Rectal smooth muscle tissue (tissue), 1 donor: ENCODE results near the gene STX11.

Experiments
- H3K27ac ChIP-seq: one replicate; pipeline ENCODE4 v1.7.0; 2013; ENCODE audit warnings: low read depth, low read length, inconsistent platforms
- H3K27me3 ChIP-seq: one replicate; pipeline ENCODE4 v1.7.0; 2013; ENCODE audit warnings: low read length; ENCODE audit not compliant: control insufficient read depth, insufficient read depth
- H3K36me3 ChIP-seq: one replicate; pipeline ENCODE4 v1.7.0; 2013; ENCODE audit warnings: low read length; ENCODE audit not compliant: control insufficient read depth, insufficient read depth
- H3K4me1 ChIP-seq: one replicate; pipeline ENCODE4 v1.7.0; 2013; ENCODE audit warnings: low read length; ENCODE audit not compliant: control insufficient read depth, insufficient read depth
- H3K4me3 ChIP-seq: one replicate; pipeline ENCODE4 v1.7.0; 2013; ENCODE audit warnings: low read length
- H3K9ac ChIP-seq: one replicate; pipeline ENCODE4 v1.7.0; 2013; ENCODE audit warnings: low read length

The STX11 gene

GRCh38 chr6:144149894-144150709, at the start of gene STX11:
Gene STX11 (plus strand): TSS chr6:144150517. CDS start chr6:144186628, 36,111 bp downstream.
- peak within 1 kb of the TSS; percentile 35 for H3K9ac ChIP-seq
- no peaks in the 10 kb centered on the region for H3K36me3 ChIP-seq
- H3K27ac ChIP-seq, result peak within 1 kb of the TSS; percentile 28
- H3K4me1 ChIP-seq, result peaks cover 4% of the 10 kb centered on the region
- H3K4me3 ChIP-seq, result peak within 1 kb of the TSS; percentile 69
- no peaks in the 10 kb centered on the region for H3K27me3 ChIP-seq

GRCh38 chr6:144103026-144103563, 47.2 kb upstream of the STX11 start:
- Histone ChIP-seq H3K4me1 (no peaks in the 10 kb centered on the region), H3K27ac (no peak overlapping the region), H3K27me3 (no peaks in the 10 kb centered on the region), H3K9ac (no peak overlapping the region), H3K36me3 (no peaks in the 10 kb centered on the region), H3K4me3 (no peak overlapping the region)

GRCh38 chr6:144104488-144104887, 45.8 kb upstream of the STX11 start:
- no peak overlapping the region for H3K4me3 ChIP-seq
- H3K27me3 ChIP-seq, result no peaks in the 10 kb centered on the region
- no peak overlapping the region for H3K27ac ChIP-seq
- H3K9ac ChIP-seq, result no peak overlapping the region
- no peaks in the 10 kb centered on the region for H3K36me3 ChIP-seq
- H3K4me1 ChIP-seq, result no peaks in the 10 kb centered on the region

DNA sequence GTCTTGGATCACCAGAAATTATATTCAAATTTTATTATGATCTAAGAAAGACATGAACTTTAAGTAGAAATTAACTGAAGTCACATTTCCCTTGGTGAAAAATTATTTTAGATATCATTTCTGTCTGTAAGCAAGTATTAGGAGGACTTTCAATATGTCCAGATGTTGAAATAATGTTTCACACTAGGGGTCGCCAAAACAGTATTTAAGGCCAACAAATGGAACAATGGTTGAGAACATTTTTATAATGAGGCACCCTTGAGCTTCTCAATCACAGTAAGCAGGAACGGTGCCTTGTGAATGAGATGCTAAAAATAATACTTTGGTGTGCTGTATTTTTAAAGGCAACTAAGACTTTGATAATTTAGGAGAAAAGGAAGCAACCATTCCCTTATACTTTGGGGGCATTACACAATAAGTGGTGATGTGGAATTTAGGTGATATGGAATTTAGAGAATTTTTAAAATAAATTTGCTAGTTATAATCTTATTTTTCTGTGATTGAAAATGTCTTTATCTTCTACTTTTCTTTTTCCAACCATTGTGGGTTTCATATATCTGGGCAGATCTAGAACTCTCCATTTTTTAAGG, 45.3 kb upstream of the STX11 start:
- Histone ChIP-seq H3K27ac (no peak overlapping the region), H3K27me3 (no peaks in the 10 kb centered on the region), H3K4me3 (no peak overlapping the region), H3K9ac (no peak overlapping the region), H3K4me1 (no peaks in the 10 kb centered on the region), H3K36me3 (no peaks in the 10 kb centered on the region)

GRCh38 chr6:144106206-144106605, 44.1 kb upstream of the STX11 start:
- H3K9ac ChIP-seq, result no peak overlapping the region
- H3K27me3 ChIP-seq, result no peaks in the 10 kb centered on the region
- H3K4me1 ChIP-seq, result no peaks in the 10 kb centered on the region
- H3K4me3 ChIP-seq, result no peak overlapping the region
- no peaks in the 10 kb centered on the region for H3K36me3 ChIP-seq
- no peak overlapping the region for H3K27ac ChIP-seq

- no peak overlapping the region for H3K27ac ChIP-seq
- H3K9ac ChIP-seq, result no peak overlapping the region
- H3K4me1 ChIP-seq, result no peaks in the 10 kb centered on the region
- H3K27me3 ChIP-seq, result no peaks in the 10 kb centered on the region
- no peak overlapping the region for H3K4me3 ChIP-seq
- H3K36me3 ChIP-seq, result no peaks in the 10 kb centered on the region
Observed at GRCh38 chr6:144110210-144110609, 40.1 kb upstream of the STX11 start.

- Histone ChIP-seq H3K27ac (no peak overlapping the region), H3K9ac (no peak overlapping the region), H3K4me1 (no peaks in the 10 kb centered on the region), H3K36me3 (no peaks in the 10 kb centered on the region), H3K27me3 (no peaks in the 10 kb centered on the region), H3K4me3 (no peak overlapping the region)
Observed at GRCh38 chr6:144113366-144113765, 37.0 kb upstream of the STX11 start.

DNA sequence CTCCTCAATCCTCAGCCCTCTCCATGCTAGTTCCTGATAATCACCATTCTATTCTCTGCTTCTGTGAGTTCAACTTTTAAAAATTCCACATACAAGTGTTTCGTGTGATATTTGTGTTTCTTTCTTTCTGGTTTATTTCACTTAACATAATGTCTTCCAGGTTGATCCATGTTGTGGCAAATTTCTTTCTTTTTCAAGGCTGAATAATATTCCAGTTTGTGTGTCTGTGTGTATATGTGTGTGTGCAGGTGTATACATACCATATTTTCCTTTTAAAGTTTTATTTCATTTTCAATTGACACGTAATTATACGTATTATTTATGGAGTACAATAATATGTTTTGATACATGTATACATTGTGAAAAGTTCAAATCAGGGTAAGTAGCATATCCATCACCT, 35.1 kb upstream of the STX11 start:
- Histone ChIP-seq H3K9ac (no peak overlapping the region), H3K4me3 (no peak overlapping the region), H3K36me3 (no peaks in the 10 kb centered on the region), H3K27ac (no peak overlapping the region), H3K4me1 (no peaks in the 10 kb centered on the region), H3K27me3 (no peaks in the 10 kb centered on the region)

GRCh38 chr6:144119376-144119775, 30.9 kb upstream of the STX11 start:
- Histone ChIP-seq H3K4me3 (no peak overlapping the region), H3K27ac (no peak overlapping the region), H3K27me3 (no peaks in the 10 kb centered on the region), H3K9ac (no peak overlapping the region), H3K4me1 (no peaks in the 10 kb centered on the region), H3K36me3 (no peaks in the 10 kb centered on the region)

DNA sequence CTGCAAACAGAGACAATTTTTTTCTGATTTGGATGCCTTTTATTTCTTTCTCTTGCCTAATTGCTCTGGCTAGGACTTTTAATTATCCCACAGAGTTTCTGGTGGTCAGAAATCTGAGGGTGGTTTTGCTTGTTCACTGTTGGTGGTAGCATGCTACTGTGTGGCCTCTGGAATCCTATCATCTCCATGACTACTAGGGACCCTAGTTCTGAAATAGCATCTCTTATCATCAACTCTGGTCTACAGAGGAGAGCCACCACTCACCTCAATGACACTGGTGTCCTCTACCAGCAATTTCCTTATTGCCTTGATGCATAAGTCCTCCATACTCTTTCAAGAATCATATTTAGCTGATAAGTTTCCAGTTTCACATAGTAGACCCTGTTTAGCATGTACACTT, 27.5 kb upstream of the STX11 start:
- H3K27ac ChIP-seq, result no peak overlapping the region
- no peaks in the 10 kb centered on the region for H3K4me1 ChIP-seq
- no peaks in the 10 kb centered on the region for H3K27me3 ChIP-seq
- no peak overlapping the region for H3K4me3 ChIP-seq
- H3K9ac ChIP-seq, result no peak overlapping the region
- H3K36me3 ChIP-seq, result no peaks in the 10 kb centered on the region

GRCh38 chr6:144123421-144123820, 26.9 kb upstream of the STX11 start:
- H3K4me3 ChIP-seq, result no peak overlapping the region
- H3K4me1 ChIP-seq, result no peaks in the 10 kb centered on the region
- H3K36me3 ChIP-seq, result no peaks in the 10 kb centered on the region
- no peak overlapping the region for H3K27ac ChIP-seq
- H3K27me3 ChIP-seq, result no peaks in the 10 kb centered on the region
- H3K9ac ChIP-seq, result no peak overlapping the region

GRCh38 chr6:144123836-144124235, 26.5 kb upstream of the STX11 start:
- Histone ChIP-seq H3K36me3 (no peaks in the 10 kb centered on the region), H3K4me1 (no peaks in the 10 kb centered on the region), H3K27me3 (no peaks in the 10 kb centered on the region), H3K9ac (no peak overlapping the region), H3K27ac (no peak overlapping the region), H3K4me3 (no peak overlapping the region)

DNA sequence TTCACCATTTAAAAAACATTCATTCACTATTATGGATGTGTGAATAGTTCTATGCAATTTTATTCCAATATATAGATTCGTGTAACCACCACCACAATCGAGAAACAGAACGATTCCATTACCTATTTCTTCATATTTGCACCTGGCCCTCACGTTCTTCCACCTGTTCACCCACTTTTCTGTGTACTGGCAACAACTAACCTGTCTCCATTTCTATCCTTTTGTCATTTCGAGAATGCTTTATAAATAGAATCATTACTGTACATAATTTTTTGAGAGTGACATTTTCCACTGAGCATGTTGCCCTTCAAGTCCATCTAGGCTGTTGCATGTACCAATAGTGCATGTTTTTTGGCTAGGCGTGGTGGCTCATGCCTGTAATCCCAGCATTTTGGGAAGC, 23.2 kb upstream of the STX11 start:
- no peak overlapping the region for H3K9ac ChIP-seq
- no peaks in the 10 kb centered on the region for H3K36me3 ChIP-seq
- no peak overlapping the region for H3K4me3 ChIP-seq
- H3K4me1 ChIP-seq, result no peaks in the 10 kb centered on the region
- H3K27me3 ChIP-seq, result no peaks in the 10 kb centered on the region
- H3K27ac ChIP-seq, result no peak overlapping the region
